Hindlimb muscle (tissue), 1 donor: Measurements from ENCODE around the gene ZBTB4. TPM values are rescaled to one million over a fixed set of nuclear protein-coding genes. Genes with fewer than 3 reads are reported as not detected.

Experiments used
- DNase-seq: peaks from one replicate; pipeline ENCODE4 v3.0.0-alpha.2; 2013
- polyA plus RNA-seq: library from polyadenylated mRNA; unstranded; fragments of 120-200 nt; gene quantifications from one replicate; pipeline ENCODE4 v1.2.1, GENCODE V29; 2013; ENCODE audit not compliant: insufficient read length

Gene ZBTB4
- polyA plus RNA-seq, 1 donor = 27.5 TPM

- DNase-seq = no peak
Measured at GRCh38 chr17:7417056-7417655, 62.3 kb downstream of the ZBTB4 start.

- DNase-seq = no peak
Measured at GRCh38 chr17:7416323-7416722, 63.1 kb downstream of the ZBTB4 start.

GRCh38 chr17:7415784-7416183, 63.6 kb downstream of the ZBTB4 start:
- no peak for DNase-seq

- no peak for DNase-seq
Measured at GRCh38 chr17:7414837-7415236, 64.6 kb downstream of the ZBTB4 start.

- DNase-seq = no peak
Measured at GRCh38 chr17:7413346-7413985, 66.0 kb downstream of the ZBTB4 start.

GRCh38 chr17:7411427-7411750, 68.0 kb downstream of the ZBTB4 start:
- no peak for DNase-seq

- no peak for DNase-seq
Measured at GRCh38 chr17:7410634-7411426, 68.6 kb downstream of the ZBTB4 start.

- DNase-seq = no peak
Measured at GRCh38 chr17:7409716-7410115, 69.7 kb downstream of the ZBTB4 start.

Other genes starting within 250 kb of the ZBTB4 start
- 40.6 TPM for gene DVL2, start 245.1 kb downstream of the ZBTB4 start, polyA plus RNA-seq
- 34.4 TPM for gene PHF23, start 240.2 kb downstream of the ZBTB4 start, polyA plus RNA-seq
- gene GABARAP, start 237.2 kb downstream of the ZBTB4 start, polyA plus RNA-seq = 269 TPM
- 184 TPM for gene CTDNEP1, start 227.9 kb downstream of the ZBTB4 start, polyA plus RNA-seq
- gene ELP5, start 227.4 kb downstream of the ZBTB4 start, polyA plus RNA-seq = 46.1 TPM
- gene CLDN7, start 217.2 kb downstream of the ZBTB4 start, polyA plus RNA-seq = 1.6 TPM
- 42.0 TPM for gene SLC2A4, start 197.9 kb downstream of the ZBTB4 start, polyA plus RNA-seq
- 3.6 TPM for gene YBX2, start 185.0 kb downstream of the ZBTB4 start, polyA plus RNA-seq
- 295 TPM for gene EIF5A, start 172.0 kb downstream of the ZBTB4 start, polyA plus RNA-seq
- gene GPS2, start 164.3 kb downstream of the ZBTB4 start, polyA plus RNA-seq = 68.4 TPM
- 23.9 TPM for gene NEURL4, start 150.3 kb downstream of the ZBTB4 start, polyA plus RNA-seq
- gene ACAP1, start 143.1 kb downstream of the ZBTB4 start, polyA plus RNA-seq = 13.6 TPM
- gene KCTD11, start 127.5 kb downstream of the ZBTB4 start, polyA plus RNA-seq = 8.9 TPM
- not detected for gene TMEM95, start 124.5 kb downstream of the ZBTB4 start, polyA plus RNA-seq
- 0.66 TPM for gene TNK1, start 98.5 kb downstream of the ZBTB4 start, polyA plus RNA-seq
- 31.1 TPM for gene PLSCR3, start 85.1 kb downstream of the ZBTB4 start, polyA plus RNA-seq
- 52.9 TPM for gene TMEM256, start 75.5 kb downstream of the ZBTB4 start, polyA plus RNA-seq
- 31.4 TPM for gene NLGN2, start 71.8 kb downstream of the ZBTB4 start, polyA plus RNA-seq
- gene SPEM1, start 59.3 kb downstream of the ZBTB4 start, polyA plus RNA-seq = not detected
- gene SPEM2, start 54.0 kb downstream of the ZBTB4 start, polyA plus RNA-seq = not detected
- gene SPEM3, start 50.8 kb downstream of the ZBTB4 start, polyA plus RNA-seq = not detected
- gene TMEM102, start 44.2 kb downstream of the ZBTB4 start, polyA plus RNA-seq = 1.5 TPM
- 2.6 TPM for gene FGF11, start 40.1 kb downstream of the ZBTB4 start, polyA plus RNA-seq
- gene CHRNB1, start 34.6 kb downstream of the ZBTB4 start, polyA plus RNA-seq = 86.6 TPM
- gene SLC35G6, start 1.8 kb upstream of the ZBTB4 start, polyA plus RNA-seq = 0.13 TPM
- gene POLR2A, start 4.7 kb upstream of the ZBTB4 start, polyA plus RNA-seq = 70.0 TPM
- 32.4 TPM for gene TNFSF12, start 69.4 kb upstream of the ZBTB4 start, polyA plus RNA-seq
- gene TNFSF13, start 79.1 kb upstream of the ZBTB4 start, polyA plus RNA-seq = 4.0 TPM
- gene SENP3, start 82.3 kb upstream of the ZBTB4 start, polyA plus RNA-seq = 34.1 TPM
- 55.2 TPM for gene CD68, start 100.0 kb upstream of the ZBTB4 start, polyA plus RNA-seq
- 38.6 TPM for gene MPDU1, start 104.2 kb upstream of the ZBTB4 start, polyA plus RNA-seq
- 2.3 TPM for gene SOX15, start 110.5 kb upstream of the ZBTB4 start, polyA plus RNA-seq
- 38.3 TPM for gene FXR2, start 135.3 kb upstream of the ZBTB4 start, polyA plus RNA-seq
- gene SAT2, start 148.2 kb upstream of the ZBTB4 start, polyA plus RNA-seq = 64.4 TPM
- 1.0 TPM for gene SHBG, start 150.5 kb upstream of the ZBTB4 start, polyA plus RNA-seq
- 33.8 TPM for gene ATP1B2, start 171.3 kb upstream of the ZBTB4 start, polyA plus RNA-seq
- 44.1 TPM for gene TP53, start 207.9 kb upstream of the ZBTB4 start, polyA plus RNA-seq
- gene WRAP53, start 208.8 kb upstream of the ZBTB4 start, polyA plus RNA-seq = 8.0 TPM
- gene EFNB3, start 225.6 kb upstream of the ZBTB4 start, polyA plus RNA-seq = 5.4 TPM
- gene DNAH2, start 238.1 kb upstream of the ZBTB4 start, polyA plus RNA-seq = 6.8 TPM